ENCODE data around the gene CNOT6L. TPM values are rescaled to one million over a fixed set of nuclear protein-coding genes. Genes with fewer than 3 reads are reported as not detected.

CNOT6L gene
- total RNA-seq, 2 experiments from 2014 or later = 103 to 107 TPM

DNA sequence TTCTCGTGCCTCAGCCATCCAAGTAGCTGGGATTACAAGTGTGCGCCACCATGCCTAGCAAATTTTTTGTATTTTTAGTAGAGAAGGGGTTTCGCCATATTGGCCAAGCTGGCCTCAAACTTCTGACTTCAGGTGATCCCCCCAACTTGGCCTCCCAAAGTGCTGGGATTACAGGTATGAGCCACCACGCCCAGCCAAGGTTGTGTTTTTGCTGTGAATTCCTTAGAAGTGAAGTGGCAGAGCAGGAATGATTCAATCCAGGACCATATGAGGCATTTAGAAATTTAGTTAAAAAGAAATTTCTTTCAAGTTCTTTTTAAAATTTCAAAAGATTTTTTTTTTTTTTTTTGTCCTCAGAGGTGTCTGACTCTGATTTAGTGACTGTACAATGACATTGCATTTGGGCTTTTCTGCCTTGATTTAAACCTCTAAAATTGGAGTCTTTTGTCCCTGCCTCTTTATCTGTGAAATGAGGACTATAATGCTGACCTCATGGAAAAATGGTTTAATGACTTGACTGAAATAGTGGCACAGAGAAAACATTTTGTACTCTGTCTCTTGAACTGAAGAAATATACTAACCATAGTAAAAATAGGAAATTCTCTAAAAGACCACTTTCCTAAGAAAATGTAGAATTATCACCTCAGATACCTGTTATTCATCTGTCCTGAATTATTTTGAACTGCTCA, 153.6 kb downstream of the CNOT6L start:
- no peak overlapping the region for H3K4me3 Mint-ChIP-seq
- no peaks in the 10 kb centered on the region for H3K36me3 Mint-ChIP-seq
- DNase-seq (no peak), ATAC-seq (no peak)
- CTCF ChIA-PET = no interaction called here
- H3K27ac Mint-ChIP-seq = no peak overlapping the region
- no peaks in the 10 kb centered on the region for H3K27me3 Mint-ChIP-seq
- H3K9me3 Mint-ChIP-seq (ENCODE audit: low read depth) = no peaks in the 10 kb centered on the region
- no peaks in the 10 kb centered on the region for H3K4me1 Mint-ChIP-seq

Other genes starting within 250 kb of the CNOT6L start
- not detected for gene CXCL13, start 213.5 kb downstream of the CNOT6L start, total RNA-seq
- 10 to 100 TPM; 28.5 to 43.2 TPM for gene MRPL1, start 43.5 kb upstream of the CNOT6L start, total RNA-seq
- under 1 TPM in 1 of 2 experiments, not detected in 1; 0.05 TPM for gene FRAS1, start 238.0 kb upstream of the CNOT6L start, total RNA-seq

Data from activated CD8-positive, alpha-beta memory T cell treated with anti-CD3 and anti-CD28 coated beads, Interleukin-2, amount 10 ng/mL, durations not matched to agents 7 days and 5 days (primary cell).